T-cell (primary cell): ENCODE results near the gene ATF2. TPM values are rescaled to one million over a fixed set of nuclear protein-coding genes. Genes with fewer than 3 reads are reported as not detected.

Experiments
- ATAC-seq, 4 experiments: fragments of 200-7000 bp in 3 of 4; fragments of 150-1000 bp in 1 of 4; cut with Tn5 transposase; replicated peaks in 1 of 4; 1 replicate in 3 of 4; 2 replicates in 1 of 4; pipeline ENCODE4 v1.10.0; 2021; ENCODE audit warnings: moderate library complexity in 3 of 4, mild to moderate bottlenecking in 2 of 4, moderate number of reproducible peaks in 1 of 4
- CTCF ChIA-PET, 2 donors: fragments of 300-600 bp; sonication (Branson Sonifier 250); formaldehyde crosslinking; loops; one replicate each; lab custom pipeline; 2022; ENCODE audit warnings: antibody characterized with exemption in 2 of 2; lab: Charles Lee
- POLR2A ChIA-PET, 2 donors: fragments of 300-600 bp; sonication (Branson Sonifier 250); formaldehyde crosslinking; loops; one replicate each; lab custom pipeline; 2022; ENCODE audit warnings: antibody characterized with exemption in 2 of 2; lab: Charles Lee
- DNase-seq, 35 experiments: peaks; one replicate each; pipeline versions ENCODE4 v3.0.0 to v3.0.0-alpha.2; 2013 to 2023
- H3K27ac ChIP-seq: one replicate; pipeline ENCODE4 v1.5.1; 2013; ENCODE audit warnings: low read length
- H3K27me3 ChIP-seq, 2 experiments: replicated peaks in 1 of 2; 1 replicate in 1 of 2; 2 replicates in 1 of 2; pipeline versions ENCODE4 v1.6.1 to v1.7.0; 2013; ENCODE audit warnings: low read length in 1 of 2, mixed read lengths in 1 of 2; ENCODE audit not compliant: control insufficient read depth in 2 of 2, insufficient read depth in 2 of 2; ENCODE audit errors: extremely low read depth in 1 of 2
- H3K36me3 ChIP-seq, 2 donors: 1 replicate in 1 of 2; 2 replicates in 1 of 2; pipeline versions ENCODE4 v1.6.1 to v1.7.0; 2013; ENCODE audit warnings: low read length in 1 of 2; ENCODE audit not compliant: control insufficient read depth in 2 of 2, insufficient read depth in 1 of 2; ENCODE audit errors: extremely low read depth in 1 of 2
- H3K4me1 ChIP-seq, 2 experiments: 1 replicate in 1 of 2; 2 replicates in 1 of 2; pipeline versions ENCODE4 v1.6.1 to v1.7.0; 2013; ENCODE audit warnings: low read length in 2 of 2, mixed read lengths in 1 of 2; ENCODE audit not compliant: insufficient read depth in 2 of 2, control insufficient read depth in 1 of 2; ENCODE audit errors: extremely low read depth in 1 of 2
- H3K4me3 ChIP-seq, 2 donors: 1 replicate in 1 of 2; 2 replicates in 1 of 2; pipeline versions ENCODE4 v1.5.1 to v1.7.0; 2013; ENCODE audit warnings: mild to moderate bottlenecking in 2 of 2, low read length in 1 of 2, moderate library complexity in 1 of 2; ENCODE audit not compliant: control insufficient read depth in 1 of 2; ENCODE audit errors: extremely low read depth in 1 of 2
- H3K9me3 ChIP-seq: 2 replicates; pipeline ENCODE4 v1.7.0; 2013
- H3K27ac Mint-ChIP-seq, 2 donors: one replicate each; pipeline ENCODE4 v1.8.0; 2020 to 2021; ENCODE audit warnings: mild to moderate bottlenecking in 2 of 2, mixed read lengths in 2 of 2
- H3K27me3 Mint-ChIP-seq, 2 donors: one replicate each; pipeline ENCODE4 v1.8.0; 2021 to 2022; ENCODE audit warnings: mixed read lengths in 2 of 2
- H3K36me3 Mint-ChIP-seq: one replicate; pipeline ENCODE4 v1.8.0; 2021; ENCODE audit warnings: mixed read lengths
- H3K4me1 Mint-ChIP-seq, 3 donors: one replicate each; pipeline ENCODE4 v1.8.0; 2020 to 2022; ENCODE audit warnings: mixed read lengths in 3 of 3, mild to moderate bottlenecking in 1 of 3
- H3K4me3 Mint-ChIP-seq, 3 donors: one replicate each; pipeline ENCODE4 v1.8.0; 2020 to 2022; ENCODE audit warnings: mild to moderate bottlenecking in 3 of 3, mixed read lengths in 3 of 3, moderate library complexity in 3 of 3
- H3K9me3 Mint-ChIP-seq, 3 donors: one replicate each; pipeline ENCODE4 v1.8.0; 2020 to 2022; ENCODE audit warnings: mixed read lengths in 3 of 3
- WGBS: methylation state at CpG from one replicate; pipeline ENCODE4 v1.1.5; 2013; ENCODE audit warnings: missing lambda C conversion rate; ENCODE audit not compliant: insufficient coverage; 5-methylcytosine and 5-hydroxymethylcytosine counted together
- total RNA-seq, 35 experiments: library from RNA in 6 of 35; stranded (reverse) in 6 of 35; fragments of 120-200 nt in 1 of 35; gene quantifications; one replicate each; pipeline versions ENCODE4 v1.2.1 to v1.2.4 and lab custom pipeline; 2013 to 2026

Gene ATF2
- total RNA-seq, 5 donors from 2014 or later (not counting 1 experiment from before 2014, with no cell fraction given) = 49.1 to 57.0 (median 52.9) TPM

DNA sequence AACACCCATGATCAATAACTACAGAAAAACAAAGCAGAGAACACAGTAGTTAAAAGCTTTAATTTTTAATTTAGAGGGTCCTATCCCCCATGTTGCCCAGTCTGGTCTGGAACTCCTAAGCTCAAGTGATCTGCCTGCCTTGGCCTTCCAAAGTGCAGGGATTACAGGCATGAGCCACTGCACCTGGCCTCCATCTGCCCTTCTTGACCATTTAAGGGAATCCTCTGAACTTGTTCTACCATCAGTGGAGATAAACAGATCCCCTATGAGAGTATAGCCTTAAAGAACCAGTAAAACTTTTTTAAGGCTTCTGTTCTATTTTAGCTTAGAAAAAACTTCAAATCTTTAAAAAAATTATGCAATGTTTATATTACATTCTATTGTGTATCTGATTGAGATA lies 27.0 kb upstream of the ATF2 start:
- H3K4me1 ChIP-seq = no peaks in the 10 kb centered on the region
- Mint-ChIP-seq H3K4me3 (no peak overlapping the region), H3K27ac (no peak overlapping the region), H3K4me1 (peaks cover 0 to 2% (median 2%) of the 10 kb centered on the region in 3 donors), H3K36me3 (no peaks in the 10 kb centered on the region), H3K27me3 (peaks cover 42% of the 10 kb centered on the region in 2 donors), H3K9me3 (peaks cover 0 to 3% (median 0%) of the 10 kb centered on the region in 3 donors)
- no peaks in the 10 kb centered on the region for H3K36me3 ChIP-seq
- ATAC-seq = no peak
- H3K27ac ChIP-seq = no peak overlapping the region
- H3K9me3 ChIP-seq = no peaks in the 10 kb centered on the region
- H3K4me3 ChIP-seq = no peak overlapping the region
- H3K27me3 ChIP-seq = peaks cover 0 to 5% of the 10 kb centered on the region in 2 experiments
- no peak for DNase-seq
- POLR2A ChIA-PET = no interaction called here
- CTCF ChIA-PET = no interaction called here

DNA sequence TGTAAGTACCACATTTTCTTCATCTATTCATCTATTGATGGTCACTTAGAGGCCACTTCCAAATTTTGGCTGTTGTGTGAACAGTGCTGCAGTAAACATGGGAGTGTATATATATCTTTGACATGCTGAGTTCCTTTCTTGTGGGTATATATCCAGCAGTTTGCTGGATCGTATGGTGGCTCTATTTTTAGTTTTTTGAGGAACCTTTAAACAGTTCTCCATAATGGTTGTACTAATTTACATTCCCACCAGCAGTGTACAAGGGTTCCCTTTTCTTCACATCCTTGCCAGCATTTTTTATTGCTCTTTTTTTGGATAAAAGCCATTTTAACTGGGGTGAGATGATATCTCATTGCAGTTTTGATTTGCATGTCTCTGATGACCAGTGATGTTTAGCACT lies 20.8 kb upstream of the ATF2 start:
- H3K27me3 ChIP-seq = no peaks in the 10 kb centered on the region
- DNase-seq (no peak), ATAC-seq (no peak)
- Mint-ChIP-seq H3K4me3 (no peak overlapping the region), H3K27ac (no peak overlapping the region), H3K4me1 (peaks cover 0 to 2% (median 2%) of the 10 kb centered on the region in 3 donors), H3K9me3 (no peaks in the 10 kb centered on the region), H3K36me3 (no peaks in the 10 kb centered on the region), H3K27me3 (peaks cover 22 to 27% of the 10 kb centered on the region in 2 donors)
- CTCF ChIA-PET = no interaction called here
- WGBS = no CpG with 5 or more reads among the region's 1 CpG
- no peak overlapping the region for H3K27ac ChIP-seq
- H3K9me3 ChIP-seq = no peaks in the 10 kb centered on the region
- H3K36me3 ChIP-seq = no peaks in the 10 kb centered on the region
- POLR2A ChIA-PET = no interaction called here
- no peak overlapping the region for H3K4me3 ChIP-seq
- no peaks in the 10 kb centered on the region for H3K4me1 ChIP-seq

DNA sequence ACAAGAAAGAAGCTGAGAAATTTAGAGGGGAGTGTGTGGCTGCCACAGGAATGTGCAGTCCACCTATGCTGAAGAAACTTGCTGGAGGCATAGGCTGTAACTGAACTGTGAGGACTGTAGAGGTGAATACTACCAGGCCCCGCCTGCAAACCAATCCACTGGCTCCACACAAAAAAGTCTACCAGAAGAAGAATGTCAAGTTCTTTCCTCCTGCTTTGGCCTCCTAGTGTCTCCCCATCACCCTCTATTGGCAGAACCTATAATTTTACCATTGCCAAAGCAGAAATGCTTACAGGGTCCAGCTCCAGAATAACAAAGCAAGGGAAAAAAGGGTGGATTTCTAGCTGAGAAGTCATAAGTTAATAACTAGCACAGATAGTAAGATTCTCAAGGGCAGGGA lies 19.4 kb upstream of the ATF2 start:
- DNase-seq = peak in 1 of 35 experiments; percentile 34
- ChIA-PET CTCF (interaction anchor here (0.5 to 0.7 kb wide), 4 partner anchors 38 to 529 kb away, joined by 3 to 5 read pairs (median 3); no protein-coding TSS in a partner anchor), POLR2A (no interaction called here)
- no peak overlapping the region for H3K4me3 ChIP-seq
- no peaks in the 10 kb centered on the region for H3K36me3 ChIP-seq
- no peaks in the 10 kb centered on the region for H3K27me3 ChIP-seq
- H3K4me3 Mint-ChIP-seq = no peak overlapping the region
- H3K9me3 ChIP-seq = no peaks in the 10 kb centered on the region
- H3K4me1 ChIP-seq = no peaks in the 10 kb centered on the region
- H3K27ac Mint-ChIP-seq = no peak overlapping the region
- H3K4me1 Mint-ChIP-seq = no peaks in the 10 kb centered on the region
- WGBS = no CpG with 5 or more reads among the region's 1 CpG
- ATAC-seq = peak in 3 of 4 experiments; percentile 40 to 72 (median 57)
- no peaks in the 10 kb centered on the region for H3K36me3 Mint-ChIP-seq
- peaks cover 22 to 23% of the 10 kb centered on the region in 2 donors for H3K27me3 Mint-ChIP-seq
- H3K27ac ChIP-seq = no peak overlapping the region
- no peaks in the 10 kb centered on the region for H3K9me3 Mint-ChIP-seq

DNA sequence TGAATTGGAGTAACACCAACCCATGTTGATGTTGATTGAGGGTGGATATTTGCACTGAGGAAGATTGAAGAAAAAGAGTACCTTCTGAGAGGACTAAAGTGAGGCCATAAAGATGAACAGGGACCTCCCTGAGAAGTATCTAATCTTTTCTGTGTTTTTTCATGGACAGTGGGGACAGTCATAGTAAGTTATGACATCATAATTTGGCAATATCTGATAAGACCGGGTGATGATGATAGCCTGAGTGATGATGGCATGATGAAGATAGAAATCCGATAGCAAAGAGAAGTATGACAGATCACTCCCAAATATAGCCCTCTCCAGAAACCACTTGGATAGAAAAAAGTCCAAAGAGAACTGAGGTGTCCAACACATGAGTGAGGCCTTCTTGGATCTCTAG lies 15.7 kb upstream of the ATF2 start:
- peaks cover 3% of the 10 kb centered on the region in 2 donors for H3K27me3 Mint-ChIP-seq
- Histone ChIP-seq H3K27me3 (no peaks in the 10 kb centered on the region), H3K36me3 (peaks cover 0 to 12% of the 10 kb centered on the region in 2 donors), H3K9me3 (no peaks in the 10 kb centered on the region), H3K4me3 (no peak overlapping the region), H3K4me1 (peaks cover 12 to 14% of the 10 kb centered on the region in 2 experiments), H3K27ac (no peak overlapping the region)
- H3K36me3 Mint-ChIP-seq = peaks cover 10% of the 10 kb centered on the region
- DNase-seq (no peak), ATAC-seq (no peak)
- POLR2A ChIA-PET = no interaction called here
- peaks cover 19 to 21% (median 20%) of the 10 kb centered on the region in 3 donors for H3K4me1 Mint-ChIP-seq
- H3K27ac Mint-ChIP-seq = no peak overlapping the region
- WGBS = no CpG with 5 or more reads among the region's 2 CpGs
- no peak overlapping the region for H3K4me3 Mint-ChIP-seq
- CTCF ChIA-PET = no interaction called here
- H3K9me3 Mint-ChIP-seq = peaks cover 0 to 4% (median 0%) of the 10 kb centered on the region in 3 donors

DNA sequence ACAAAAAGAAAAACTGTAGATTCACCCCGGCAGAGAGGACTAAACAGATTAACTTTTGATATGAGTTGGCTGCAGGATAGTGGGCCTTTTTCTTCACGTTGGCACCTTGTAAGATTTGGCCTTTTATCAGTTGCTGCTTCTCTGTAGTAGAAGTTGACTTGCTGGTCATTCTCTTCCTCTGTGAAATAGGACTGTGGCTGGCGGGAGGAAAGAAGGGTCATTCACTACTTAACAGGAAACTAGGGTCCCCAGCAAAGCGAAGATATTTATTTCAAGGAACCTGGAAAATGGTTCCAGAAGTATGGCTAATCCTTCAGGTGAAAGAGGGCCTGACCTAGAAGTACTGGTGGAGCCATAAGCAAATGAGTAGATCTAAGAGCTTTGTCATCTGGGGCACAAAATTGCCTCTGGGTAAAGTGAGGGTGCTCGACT lies 13.9 kb upstream of the ATF2 start:
- 50% methylated on average over 2 of the region's 5 CpGs for WGBS
- H3K9me3 ChIP-seq = no peaks in the 10 kb centered on the region
- H3K9me3 Mint-ChIP-seq = peaks cover 0 to 4% (median 0%) of the 10 kb centered on the region in 3 donors
- peak overlapping the region; percentile 93 to 94 for H3K4me3 ChIP-seq
- H3K4me3 Mint-ChIP-seq = peak overlapping the region; percentile 87 to 95 (median 95)
- H3K27ac ChIP-seq = peak overlapping the region; percentile 73
- H3K27me3 Mint-ChIP-seq = no peaks in the 10 kb centered on the region
- ChIA-PET CTCF (no interaction called here), POLR2A (no interaction called here)
- peaks cover 20 to 29% (median 26%) of the 10 kb centered on the region in 3 donors for H3K4me1 Mint-ChIP-seq
- peak overlapping the region; percentile 88 to 90 for H3K27ac Mint-ChIP-seq
- no peaks in the 10 kb centered on the region for H3K27me3 ChIP-seq
- ATAC-seq (no peak), DNase-seq (no peak)
- peaks cover 23% of the 10 kb centered on the region for H3K36me3 Mint-ChIP-seq
- H3K4me1 ChIP-seq = peaks cover 12 to 14% of the 10 kb centered on the region in 2 experiments
- peaks cover 0 to 29% of the 10 kb centered on the region in 2 donors for H3K36me3 ChIP-seq

DNA sequence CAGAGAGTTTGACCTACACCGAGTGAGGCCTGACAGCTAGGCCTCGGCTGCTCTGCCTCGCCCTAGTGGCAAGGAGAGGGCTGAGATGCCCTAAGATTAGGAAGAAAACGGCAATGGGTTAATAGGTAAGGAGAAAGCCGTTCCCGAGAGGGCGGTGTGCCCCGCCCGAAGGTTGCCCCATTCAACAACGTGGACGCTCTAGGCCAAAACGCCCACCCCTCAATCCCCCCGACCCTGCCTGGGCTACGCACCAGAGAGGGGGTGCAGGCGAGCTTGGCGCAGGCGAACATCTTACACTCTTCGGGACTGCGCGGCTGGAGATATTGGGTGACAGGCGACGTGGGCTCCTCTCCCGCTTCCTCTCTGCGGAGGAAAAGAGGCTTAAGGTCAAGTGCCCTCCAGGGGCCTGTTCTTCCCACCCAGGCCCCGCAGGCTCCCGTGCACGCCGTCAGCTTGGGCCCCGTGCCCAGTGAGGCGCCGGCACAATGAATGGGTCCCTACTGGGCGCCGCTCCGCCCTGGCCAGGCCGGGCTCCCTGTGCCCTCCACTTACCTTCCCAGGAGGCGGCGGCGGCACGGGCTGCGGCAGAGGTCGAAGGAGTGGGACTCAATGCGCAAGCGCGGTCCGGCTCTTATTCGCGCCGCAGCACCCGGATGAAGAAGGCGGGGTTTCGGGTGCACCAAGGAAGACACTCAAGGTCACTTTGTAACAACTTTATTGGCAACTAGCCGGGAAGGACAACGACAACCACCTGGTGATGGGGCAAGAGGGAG lies 13.3 kb upstream of the ATF2 start, which contains the start of gene ATP5MC3:
Gene ATP5MC3 (minus strand): TSS at position 607 of the 773 bp plus-strand sequence. CDS start 317 bp downstream, at position 290.
- WGBS = 0% methylated on average over 35 of the region's 53 CpGs
- peak within 1 kb of the TSS; percentile 87 to 95 (median 95) for H3K4me3 Mint-ChIP-seq
- H3K27me3 Mint-ChIP-seq = no peaks in the 10 kb centered on the region
- peaks cover 0 to 35% of the 10 kb centered on the region in 2 donors for H3K36me3 ChIP-seq
- peak within 1 kb of the TSS; percentile 93 to 94 for H3K4me3 ChIP-seq
- H3K27ac ChIP-seq = peak within 1 kb of the TSS; percentile 73
- peak; percentile 82 to 97 (median 89) for DNase-seq
- H3K36me3 Mint-ChIP-seq = peaks cover 29% of the 10 kb centered on the region
- peaks cover 0 to 4% (median 0%) of the 10 kb centered on the region in 3 donors for H3K9me3 Mint-ChIP-seq
- H3K27ac Mint-ChIP-seq = peak within 1 kb of the TSS; percentile 88 to 90
- CTCF ChIA-PET = no interaction called here
- peaks cover 12 to 14% of the 10 kb centered on the region in 2 experiments for H3K4me1 ChIP-seq
- ATAC-seq = peak; percentile 86 to 94 (median 92)
- no peaks in the 10 kb centered on the region for H3K27me3 ChIP-seq
- peaks cover 20 to 33% (median 27%) of the 10 kb centered on the region in 3 donors for H3K4me1 Mint-ChIP-seq
- POLR2A ChIA-PET = interaction anchor here in 1 of 2 donors (1.1 kb wide), 1 partner anchor 13 kb away, joined by 4 read pairs; the partner anchor contains the start of gene ATF2
- H3K9me3 ChIP-seq = no peaks in the 10 kb centered on the region
